ENCODE data around the gene AMBP. TPM values are rescaled to one million over a fixed set of nuclear protein-coding genes. Genes with fewer than 3 reads are reported as not detected.
A peak's percentile ranks its signal among the peaks of the same experiment; 100 is the strongest.

AMBP gene
- total RNA-seq, 2 experiments from 2014 or later: not detected

GRCh38 chr9:114014044-114014443 lies 64.1 kb downstream of the AMBP start:
- no peaks in the 10 kb centered on the region for H3K27me3 ChIP-seq (ENCODE audit: control insufficient read depth in 1 of 2, insufficient read depth in 2 of 2, low read length in 2 of 2)
- H3K4me3 Mint-ChIP-seq: no peak overlapping the region
- ATAC-seq (ENCODE audit: poor library complexity) (no peak), DNase-seq (no peak)
- H3K9me3 ChIP-seq (ENCODE audit: control insufficient read depth in 1 of 2, insufficient read depth in 1 of 2, low read length in 2 of 2): no peaks in the 10 kb centered on the region
- TF ChIP-seq CTCF (IDR thresholded peaks at IDR 0.05): no peak
- no peaks in the 10 kb centered on the region for H3K36me3 ChIP-seq (ENCODE audit: insufficient read depth, low read length)
- POLR2A ChIA-PET: no interaction called here
- intact Hi-C loops (cut with DNase I, micrococcal nuclease): no loop called here
- peaks cover 3% of the 10 kb centered on the region for H3K9me3 Mint-ChIP-seq
- H3K36me3 Mint-ChIP-seq (ENCODE audit: low read depth): peaks cover 4% of the 10 kb centered on the region
- H3K27ac Mint-ChIP-seq: no peak overlapping the region
- no peak overlapping the region for H3K4me3 ChIP-seq (ENCODE audit: low read length)
- H3K4me1 ChIP-seq (ENCODE audit: insufficient read depth, low read length): no peaks in the 10 kb centered on the region
- CTCF ChIA-PET: no interaction called here
- no peaks in the 10 kb centered on the region for H3K4me1 Mint-ChIP-seq (ENCODE audit: low read depth)
- no peaks in the 10 kb centered on the region for H3K27me3 Mint-ChIP-seq
- H3K27ac ChIP-seq (ENCODE audit: low read depth in 1 of 2, low read length in 2 of 2): no peak overlapping the region

GRCh38 chr9:114012126-114012525 lies 66.0 kb downstream of the AMBP start:
- ATAC-seq (ENCODE audit: poor library complexity) (no peak), DNase-seq (no peak)
- CTCF ChIA-PET: no interaction called here
- no peaks in the 10 kb centered on the region for H3K4me1 Mint-ChIP-seq (ENCODE audit: low read depth)
- Histone ChIP-seq H3K4me1 (ENCODE audit: insufficient read depth, low read length) (no peaks in the 10 kb centered on the region), H3K9me3 (ENCODE audit: control insufficient read depth in 1 of 2, insufficient read depth in 1 of 2, low read length in 2 of 2) (peaks cover 0 to 6% of the 10 kb centered on the region in 2 experiments), H3K36me3 (ENCODE audit: insufficient read depth, low read length) (no peaks in the 10 kb centered on the region), H3K27me3 (ENCODE audit: control insufficient read depth in 1 of 2, insufficient read depth in 2 of 2, low read length in 2 of 2) (no peaks in the 10 kb centered on the region), H3K27ac (ENCODE audit: low read depth in 1 of 2, low read length in 2 of 2) (no peak overlapping the region), H3K4me3 (ENCODE audit: low read length) (no peak overlapping the region)
- intact Hi-C loops (cut with DNase I, micrococcal nuclease): no loop called here
- peaks cover 4% of the 10 kb centered on the region for H3K36me3 Mint-ChIP-seq (ENCODE audit: low read depth)
- no peak overlapping the region for H3K27ac Mint-ChIP-seq
- peaks cover 3% of the 10 kb centered on the region for H3K9me3 Mint-ChIP-seq
- no peak for TF ChIP-seq CTCF (IDR thresholded peaks at IDR 0.05)
- H3K27me3 Mint-ChIP-seq: no peaks in the 10 kb centered on the region
- POLR2A ChIA-PET: no interaction called here
- H3K4me3 Mint-ChIP-seq: no peak overlapping the region

GRCh38 chr9:114011313-114011712 lies 66.8 kb downstream of the AMBP start:
- H3K36me3 ChIP-seq (ENCODE audit: insufficient read depth, low read length): no peaks in the 10 kb centered on the region
- H3K36me3 Mint-ChIP-seq (ENCODE audit: low read depth): peaks cover 4% of the 10 kb centered on the region
- no peaks in the 10 kb centered on the region for H3K4me1 ChIP-seq (ENCODE audit: insufficient read depth, low read length)
- H3K9me3 Mint-ChIP-seq: peaks cover 3% of the 10 kb centered on the region
- no peaks in the 10 kb centered on the region for H3K27me3 ChIP-seq (ENCODE audit: control insufficient read depth in 1 of 2, insufficient read depth in 2 of 2, low read length in 2 of 2)
- H3K4me3 Mint-ChIP-seq: no peak overlapping the region
- H3K27ac ChIP-seq (ENCODE audit: low read depth in 1 of 2, low read length in 2 of 2): no peak overlapping the region
- H3K4me1 Mint-ChIP-seq (ENCODE audit: low read depth): no peaks in the 10 kb centered on the region
- DNase-seq: peak in 1 of 14 experiments; percentile 14
- no peak overlapping the region for H3K4me3 ChIP-seq (ENCODE audit: low read length)
- POLR2A ChIA-PET: no interaction called here
- no peak for TF ChIP-seq CTCF (IDR thresholded peaks at IDR 0.05)
- CTCF ChIA-PET: no interaction called here
- H3K9me3 ChIP-seq (ENCODE audit: control insufficient read depth in 1 of 2, insufficient read depth in 1 of 2, low read length in 2 of 2): peaks cover 0 to 13% of the 10 kb centered on the region in 2 experiments
- H3K27ac Mint-ChIP-seq: no peak overlapping the region
- H3K27me3 Mint-ChIP-seq: no peaks in the 10 kb centered on the region
- no peak for ATAC-seq (ENCODE audit: poor library complexity)
- intact Hi-C loops (cut with DNase I, micrococcal nuclease): no loop called here

Other genes starting within 250 kb of the AMBP start
- gene ZNF618, start 202.0 kb downstream of the AMBP start, total RNA-seq: 1 to 10 TPM; 1.2 to 1.3 TPM
- gene KIF12, start 21.0 kb upstream of the AMBP start, total RNA-seq: not detected
- 1 to 10 TPM in 1 of 2 experiments, under 1 TPM in 1; 0.87 to 1.2 TPM for gene COL27A1, start 77.2 kb upstream of the AMBP start, total RNA-seq
- gene ORM1, start 244.8 kb upstream of the AMBP start, total RNA-seq: not detected